NCI-H510A (cell line): ENCODE measurements around the gene FCHSD2.
A peak's percentile ranks its signal among the peaks of the same experiment; 100 is the strongest.
"Not testable (repeated sequence)": the region's sequence is repeated elsewhere in the genome, so short reads cannot be mapped to it uniquely, and the experiment has no call there.

Experiments
- DNase-seq: peaks from one replicate; lab custom pipeline; 2025; lab: John Stamatoyannopoulos, UW

The FCHSD2 gene

DNA sequence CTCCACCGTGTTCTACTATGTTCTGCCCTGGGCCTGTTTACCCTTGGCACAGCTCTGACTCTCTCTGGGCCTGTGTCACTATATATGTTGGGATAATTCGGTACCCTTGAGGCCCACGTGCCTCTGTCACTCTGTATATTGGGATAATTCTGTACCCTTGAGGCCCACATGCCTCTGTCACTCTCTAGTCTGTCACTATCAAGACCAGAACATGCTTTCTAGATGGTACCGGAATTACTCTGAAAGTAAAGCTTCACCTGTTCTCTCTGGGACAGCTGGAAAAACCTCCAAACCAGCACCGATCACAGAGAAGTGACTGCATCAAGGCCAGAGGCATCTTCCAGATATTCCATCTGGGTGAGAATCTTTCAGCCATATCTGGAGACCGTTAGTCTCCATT is 9.3 kb upstream of the FCHSD2 start:
- no peak for DNase-seq

DNA sequence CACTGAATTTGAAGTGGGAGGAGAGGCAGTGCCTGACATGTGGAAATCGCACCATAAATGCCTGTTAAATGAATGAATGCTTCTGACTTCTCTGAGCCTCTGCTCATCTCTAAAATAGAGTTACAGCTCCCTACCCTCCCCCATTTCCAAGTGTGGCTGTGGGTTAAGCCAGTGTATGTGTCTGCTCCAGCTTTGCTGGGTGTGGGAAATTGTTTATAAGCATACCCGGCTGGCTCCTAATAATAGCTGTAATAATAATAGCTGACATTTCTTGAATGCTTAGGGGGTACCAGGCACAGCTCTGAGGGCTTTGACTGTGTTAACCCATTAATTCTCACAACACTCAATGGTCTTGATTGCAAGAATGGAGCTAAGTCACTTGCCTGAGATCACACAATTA is 7.0 kb upstream of the FCHSD2 start:
- no peak for DNase-seq

DNA sequence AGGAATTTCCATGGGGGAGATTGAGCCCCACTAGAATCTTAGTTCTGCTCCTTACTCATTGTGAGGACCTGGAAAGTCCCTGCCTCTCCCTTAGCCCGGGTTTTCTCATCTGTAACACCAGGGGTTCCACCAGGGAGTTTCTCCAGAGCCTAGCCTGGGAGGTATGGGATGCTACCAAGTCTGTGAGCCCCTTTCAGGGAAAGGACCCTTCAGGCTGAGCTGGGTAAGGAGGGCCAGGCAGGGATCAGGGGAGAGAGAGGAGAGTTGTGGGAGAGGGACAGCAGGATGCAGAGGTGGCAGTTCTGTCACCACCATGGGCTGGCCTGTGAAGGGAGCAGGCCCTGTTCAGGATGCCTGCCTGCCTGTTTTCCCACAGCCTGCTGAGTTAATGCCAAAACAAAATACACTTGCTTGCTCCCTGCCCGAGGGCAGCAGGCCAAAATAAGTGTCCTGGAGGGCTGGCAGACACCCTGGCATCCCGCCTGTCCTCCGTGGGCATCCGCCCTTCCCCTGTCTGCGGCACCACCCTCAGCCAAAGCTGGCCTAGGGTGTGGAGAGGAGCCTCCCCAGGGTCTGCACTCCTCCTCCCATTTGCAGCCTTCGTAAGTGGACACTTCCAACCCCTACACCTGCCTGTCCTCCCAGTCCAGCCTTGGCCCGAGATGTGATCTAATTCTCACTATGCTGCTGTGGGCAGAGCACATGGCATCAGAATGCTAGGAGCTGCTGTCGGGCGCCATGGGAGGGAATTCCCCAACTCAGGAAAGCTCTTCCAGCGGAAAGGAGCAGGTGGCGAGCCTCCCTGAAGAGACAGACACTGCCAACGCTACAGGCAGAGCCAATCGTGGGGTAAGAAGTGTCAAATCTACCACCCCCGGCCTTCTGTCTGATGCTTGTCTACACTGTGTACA is 5.9 kb upstream of the FCHSD2 start:
- no peak for DNase-seq

DNA sequence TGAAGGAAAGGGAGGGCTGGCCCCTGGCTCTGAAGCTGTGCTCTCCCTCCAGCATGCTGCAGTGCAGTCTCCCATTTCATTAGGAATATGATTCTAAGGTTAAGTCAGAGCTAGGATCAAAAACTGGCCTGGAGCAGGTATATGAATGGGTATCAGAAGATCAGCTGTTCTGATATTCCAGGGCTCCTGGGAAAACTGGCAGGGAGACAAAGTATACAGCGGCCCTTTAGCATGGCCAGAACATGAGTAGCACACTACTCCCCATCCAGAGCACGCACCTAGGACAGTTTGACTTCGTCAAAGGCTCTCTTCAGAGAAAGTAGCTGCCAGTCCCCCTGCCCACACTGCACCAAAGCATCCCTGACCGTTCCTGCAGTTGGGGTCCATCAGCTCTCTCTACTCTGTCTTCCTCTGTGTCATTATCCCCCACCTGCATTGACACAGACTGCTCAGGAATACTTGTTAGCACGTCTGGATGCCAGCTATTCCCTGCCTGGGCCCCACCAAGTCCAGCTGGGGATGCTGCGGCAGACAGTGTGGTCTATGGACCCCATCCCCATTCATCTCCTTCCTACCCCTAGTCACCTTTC is 4.0 kb upstream of the FCHSD2 start:
- no peak for DNase-seq

DNA sequence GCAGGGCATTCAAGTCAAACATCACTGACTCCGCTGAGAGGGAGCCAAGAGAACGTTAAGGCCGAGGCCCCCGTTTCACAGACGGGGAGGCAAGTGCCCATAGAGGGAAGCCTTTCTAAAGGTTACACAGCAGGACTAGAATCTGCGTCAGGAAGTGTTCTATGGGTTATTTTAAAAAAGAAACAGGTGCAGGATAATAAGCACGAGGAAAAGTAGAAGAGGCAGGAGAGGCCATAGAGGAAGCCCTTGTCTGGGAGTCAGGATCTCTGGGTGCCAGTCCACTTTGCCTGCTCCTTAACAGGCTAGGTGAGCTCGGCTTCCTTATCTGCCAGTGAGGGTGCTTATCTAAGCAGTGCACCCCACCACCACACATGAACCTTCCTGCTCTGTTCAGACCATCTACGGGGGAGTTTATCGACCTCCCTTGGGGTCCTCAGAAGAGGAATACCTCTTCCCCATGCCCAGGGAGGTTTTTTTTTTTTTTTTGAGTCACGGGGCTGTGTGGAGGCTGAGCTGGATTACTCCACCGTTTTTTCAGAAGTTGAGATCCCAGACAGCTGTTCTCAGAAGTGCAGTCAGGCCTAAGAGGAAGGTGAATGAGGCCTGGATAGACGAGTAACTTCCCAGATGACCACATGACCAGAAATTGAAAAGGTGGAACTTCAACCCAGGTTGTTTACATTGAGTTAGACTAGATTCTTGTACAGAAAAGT is 1.2 kb upstream of the FCHSD2 start:
- peak; percentile 14 for DNase-seq

DNA sequence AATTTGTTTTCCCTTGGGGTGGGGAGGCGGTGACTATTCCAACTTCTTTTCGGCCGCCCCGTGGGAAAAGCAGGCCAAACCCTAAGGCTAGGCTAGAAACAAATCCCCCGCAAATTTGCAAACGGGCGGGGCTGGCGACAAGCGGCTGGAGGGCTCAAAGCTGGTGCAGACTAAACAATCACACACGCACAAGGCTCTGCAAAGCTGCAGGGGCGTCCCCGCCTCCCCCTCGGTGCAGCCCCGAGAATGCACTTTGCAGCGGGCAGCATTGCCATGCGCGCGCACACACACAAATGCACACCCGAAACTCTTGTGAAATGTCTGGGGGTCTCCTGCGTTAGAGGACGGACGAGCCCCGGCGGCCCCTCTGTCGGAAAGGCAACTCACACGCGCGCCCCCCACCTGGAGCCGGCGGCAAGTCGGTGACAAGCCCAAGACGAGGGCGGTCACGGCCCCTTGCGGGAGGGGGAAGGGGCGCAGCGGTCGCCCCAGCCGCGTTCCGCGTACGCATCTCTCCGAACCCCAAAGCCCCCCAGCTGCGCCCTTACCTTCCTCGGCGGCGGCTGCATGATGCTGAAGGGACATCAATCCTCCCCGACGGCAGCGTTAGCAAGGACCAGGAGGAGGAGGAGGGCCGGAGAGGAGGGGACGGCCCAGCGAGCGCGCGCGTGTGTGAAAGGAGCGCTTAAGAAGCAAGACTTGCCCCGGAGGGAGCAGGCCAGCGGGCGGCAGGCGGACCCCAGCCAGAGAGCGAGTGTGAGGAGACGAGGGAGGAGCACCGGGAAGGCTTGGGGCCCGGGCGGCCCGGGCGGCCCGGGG is 600 bp downstream of the FCHSD2 start:
- peak; percentile 86 for DNase-seq

DNA sequence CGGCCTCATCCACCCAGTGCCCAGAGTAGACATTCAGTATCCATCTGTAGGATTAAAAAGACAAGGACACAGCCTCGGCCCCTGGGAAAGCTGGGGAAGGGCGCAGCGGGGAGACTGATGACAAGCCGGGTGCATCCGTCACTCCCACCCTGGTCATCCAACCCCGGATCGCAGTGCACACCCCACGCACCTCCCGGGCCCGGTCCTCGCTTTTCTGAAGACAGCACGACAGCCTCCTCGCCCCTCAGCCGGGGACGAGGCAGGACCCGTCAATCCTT is 1.1 kb downstream of the FCHSD2 start:
- DNase-seq = no peak

DNA sequence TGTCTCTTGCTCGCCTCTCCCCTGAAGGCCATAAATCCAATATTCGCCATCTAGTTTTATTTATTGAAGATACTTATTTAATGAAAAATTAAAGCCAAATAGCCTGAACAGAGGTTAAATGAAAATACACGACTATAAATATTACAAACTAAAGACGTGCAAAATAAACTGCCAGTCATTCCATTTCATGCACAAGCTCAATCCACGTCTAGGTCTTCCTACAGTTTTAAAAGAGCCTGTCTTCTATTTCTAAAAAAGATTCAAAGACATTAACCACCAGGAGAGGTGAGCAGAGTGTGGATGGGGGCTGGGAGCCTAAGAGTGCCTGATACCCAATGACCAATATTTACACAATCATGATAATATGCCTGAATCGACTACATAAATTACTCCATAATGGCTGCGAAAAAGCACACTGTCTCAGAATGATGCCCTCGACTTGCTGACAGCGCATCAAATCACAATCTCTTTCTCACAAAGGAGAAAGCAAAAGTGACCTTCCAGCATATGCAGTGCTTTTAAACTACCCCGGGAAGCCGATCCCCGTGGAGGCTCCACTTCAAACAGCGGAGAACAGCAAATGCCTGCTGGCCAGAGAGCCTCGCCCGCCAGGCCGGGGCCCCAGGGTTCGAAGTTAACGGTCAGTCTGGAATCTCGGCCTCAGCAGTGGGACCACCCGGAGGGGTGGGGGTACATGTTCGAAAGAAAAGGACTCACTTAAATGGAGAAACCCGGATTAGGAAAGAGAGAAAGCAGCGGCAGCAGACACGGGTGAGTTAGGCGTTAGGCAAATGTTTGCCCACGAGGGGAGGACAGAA is 1.7 kb downstream of the FCHSD2 start:
- no peak for DNase-seq

DNA sequence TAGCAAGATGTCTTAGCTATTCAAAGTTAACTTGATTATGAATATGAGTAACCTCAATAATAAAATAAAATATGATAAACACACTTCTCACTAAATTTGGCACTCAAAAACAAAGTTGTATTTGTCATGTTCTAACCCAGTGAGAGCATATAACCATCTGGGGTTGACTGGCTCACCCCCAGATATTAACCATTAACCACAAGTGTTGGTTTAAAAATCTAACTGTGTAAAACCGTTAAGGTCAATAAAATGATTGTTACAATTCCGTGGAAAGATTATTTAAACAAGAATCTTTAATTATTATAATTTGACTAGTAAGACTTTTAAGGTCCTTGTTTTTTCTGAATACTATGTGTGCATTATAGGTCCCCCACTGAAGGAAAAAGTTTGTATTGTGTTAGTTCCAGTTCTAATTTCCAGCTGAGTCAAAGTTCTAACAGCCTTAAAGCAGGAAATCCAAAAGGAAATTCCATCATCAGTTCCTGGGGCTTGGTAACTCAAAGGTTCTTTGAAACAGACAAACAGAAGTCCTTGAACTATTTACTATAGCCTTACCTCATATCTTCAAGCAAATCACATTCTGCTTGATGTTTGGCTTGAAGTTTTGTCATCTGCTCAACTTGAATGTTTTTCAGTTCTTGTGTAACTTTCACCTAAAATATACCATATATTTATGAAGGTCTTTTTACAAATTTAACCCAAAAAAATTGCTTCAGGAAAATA is 2.5 kb downstream of the FCHSD2 start:
- no peak for DNase-seq

DNA sequence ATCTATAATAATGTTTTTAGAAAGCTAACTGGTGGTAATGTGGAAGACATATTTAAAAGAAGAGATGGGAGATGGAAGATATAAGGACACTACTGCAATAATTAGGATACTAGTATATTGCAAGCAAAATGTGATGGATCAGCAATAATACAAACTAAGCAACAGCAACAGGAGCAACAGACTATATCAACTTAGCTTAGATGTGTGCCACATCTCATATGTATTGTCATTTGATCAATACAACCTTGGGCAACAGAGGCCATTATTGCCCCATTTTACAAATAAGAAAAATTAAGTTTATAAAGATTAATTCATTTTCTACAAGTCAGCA is 4.2 kb downstream of the FCHSD2 start:
- no peak for DNase-seq

DNA sequence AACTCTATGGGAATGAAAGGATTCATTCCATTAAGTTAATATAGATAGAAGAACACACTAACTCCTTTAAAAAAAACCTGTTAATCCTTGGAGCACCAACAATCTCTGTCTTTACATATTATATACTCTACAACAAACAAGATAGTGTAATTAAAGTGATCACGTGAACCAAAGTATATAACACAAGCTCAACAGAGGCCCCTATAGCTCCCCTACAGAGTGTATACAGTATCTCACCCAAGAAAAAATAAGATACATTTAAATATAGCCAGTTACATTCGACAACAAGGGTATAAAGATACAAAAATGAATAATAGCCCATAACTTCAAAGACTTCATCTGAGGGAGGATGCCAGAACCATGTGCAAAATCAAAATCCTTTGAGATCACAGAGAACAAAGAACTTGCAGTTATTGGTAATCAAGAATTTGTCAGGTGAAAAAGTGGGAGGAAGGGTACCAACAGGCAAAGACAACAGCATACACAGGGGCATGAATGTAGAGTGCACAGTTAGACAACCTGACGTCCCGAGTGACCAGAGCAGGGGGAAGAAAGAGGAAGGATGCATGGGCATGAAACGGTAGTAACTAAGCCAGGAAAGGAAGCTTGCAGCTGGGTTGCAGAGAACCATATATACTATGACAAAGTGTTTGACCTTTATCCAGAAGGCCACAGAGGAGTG is 4.7 kb downstream of the FCHSD2 start:
- no peak for DNase-seq

DNA sequence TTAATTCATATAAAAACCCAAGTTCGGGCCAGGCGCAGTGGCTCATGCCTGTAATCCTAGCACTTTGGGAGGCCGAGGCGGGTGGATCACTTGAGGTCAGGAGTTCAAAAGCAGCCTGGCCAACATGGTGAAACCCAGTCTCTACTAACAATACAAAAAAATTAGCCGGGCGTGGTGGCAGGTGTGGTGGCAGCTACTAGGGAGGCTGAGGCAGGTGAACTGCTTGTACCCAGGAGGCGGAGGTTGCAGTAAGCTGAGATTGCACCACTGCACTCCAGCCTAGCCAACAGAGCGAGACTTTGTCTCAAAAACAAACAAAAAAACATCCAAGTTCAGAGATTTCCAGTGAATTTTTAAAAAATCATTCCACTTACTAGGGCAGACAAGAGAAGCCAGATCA is 5.4 kb downstream of the FCHSD2 start:
- DNase-seq = not testable (repeated sequence)

DNA sequence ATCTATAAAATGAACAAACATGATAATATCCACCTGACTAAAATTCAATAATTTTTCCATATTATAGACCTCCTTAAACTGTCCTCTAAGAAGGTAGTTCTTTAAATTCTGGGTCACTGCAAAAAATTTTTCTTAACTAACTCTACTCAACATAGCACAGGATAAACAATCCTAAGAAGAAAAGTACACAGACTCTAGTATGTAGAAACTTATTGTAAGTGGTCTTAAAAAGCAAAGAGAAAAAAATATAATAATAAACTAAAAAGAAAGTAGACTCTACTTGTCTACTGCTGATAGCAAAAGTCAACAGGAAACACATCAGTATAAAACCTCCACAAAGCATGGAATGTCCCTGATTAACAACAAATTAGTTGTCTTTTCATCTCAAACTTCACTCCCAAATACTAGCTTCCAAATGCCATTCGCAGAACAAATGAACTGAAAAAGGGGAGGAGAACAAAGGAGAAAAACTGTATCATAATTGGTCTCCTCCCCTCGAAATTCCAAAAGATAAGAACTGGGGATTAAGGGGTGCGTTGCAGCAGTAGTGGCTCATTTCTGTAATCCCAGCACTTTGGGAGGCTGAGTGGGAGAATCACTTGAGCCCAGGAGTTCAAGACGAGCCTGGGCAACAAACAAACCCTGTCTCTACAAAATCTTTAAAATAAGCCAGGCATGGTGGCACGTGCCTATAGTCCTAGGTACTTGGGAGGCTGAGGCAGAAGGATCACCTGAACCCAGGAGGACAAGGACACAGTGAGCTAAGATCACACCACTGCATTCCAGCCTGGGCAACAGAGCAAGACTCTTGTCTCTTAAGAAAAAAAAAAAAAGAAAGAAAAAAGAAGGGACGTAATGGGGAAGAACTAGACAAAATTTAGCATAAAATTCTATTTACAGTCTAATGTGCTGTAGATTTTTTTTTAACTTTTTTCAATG is 6.5 kb downstream of the FCHSD2 start:
- DNase-seq = no peak

DNA sequence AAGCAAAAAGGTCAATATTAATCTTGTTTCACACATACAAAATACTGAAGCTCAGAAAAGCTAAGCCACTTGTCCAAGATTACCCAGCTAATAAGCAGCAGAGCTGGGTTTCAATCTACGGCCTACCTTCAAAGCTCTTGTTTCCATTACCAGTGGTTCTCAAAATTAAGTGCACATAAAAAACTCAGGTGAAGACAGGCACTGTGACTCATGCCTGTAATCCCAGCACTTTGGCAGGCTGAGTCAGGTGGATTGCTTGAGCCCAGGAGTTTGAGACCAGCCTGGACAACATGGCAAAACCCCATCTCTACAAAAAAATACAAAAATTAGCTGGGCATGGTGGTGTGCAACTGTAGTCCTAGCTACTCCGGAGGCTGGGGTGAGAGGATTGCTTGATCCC is 9.8 kb downstream of the FCHSD2 start:
- not testable (repeated sequence) for DNase-seq

DNA sequence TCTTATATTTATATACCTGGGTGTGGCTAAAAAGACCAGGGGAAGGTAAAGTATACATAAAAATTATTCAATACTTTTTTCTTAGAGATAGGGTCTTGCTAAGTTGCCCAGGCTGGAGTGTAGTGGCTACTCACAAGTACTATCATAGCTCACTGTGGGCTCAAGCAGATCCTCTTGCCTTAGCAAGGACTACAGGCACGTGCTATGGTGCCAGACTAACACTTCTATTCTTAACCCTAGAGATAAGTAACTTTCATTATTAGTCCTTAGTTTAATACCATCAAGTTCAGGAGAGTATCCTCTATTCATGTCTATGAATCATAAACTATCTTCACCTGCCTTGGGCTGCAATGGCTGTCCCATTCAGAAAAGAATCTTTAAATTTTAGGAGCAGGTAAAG is 11.9 kb downstream of the FCHSD2 start:
- DNase-seq = no peak

DNA sequence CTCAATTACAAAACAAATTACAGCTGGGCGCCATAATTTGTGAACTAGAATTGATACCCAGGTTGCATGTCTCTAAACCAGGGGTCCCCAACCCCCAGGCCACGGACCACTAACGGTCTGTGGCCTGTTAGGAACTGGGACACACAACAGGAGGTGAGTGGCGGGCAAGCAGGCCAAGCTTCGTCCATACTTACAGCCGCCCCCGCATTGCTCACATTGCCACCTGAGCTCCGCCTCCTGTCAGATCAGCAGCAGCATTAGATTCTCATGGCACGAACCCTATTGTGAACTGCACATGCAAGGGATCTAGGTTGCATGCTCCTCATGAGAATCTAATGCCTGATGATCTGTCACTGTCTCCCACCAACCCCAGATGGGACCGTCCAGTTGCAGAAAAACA is 12.9 kb downstream of the FCHSD2 start:
- DNase-seq = no peak

DNA sequence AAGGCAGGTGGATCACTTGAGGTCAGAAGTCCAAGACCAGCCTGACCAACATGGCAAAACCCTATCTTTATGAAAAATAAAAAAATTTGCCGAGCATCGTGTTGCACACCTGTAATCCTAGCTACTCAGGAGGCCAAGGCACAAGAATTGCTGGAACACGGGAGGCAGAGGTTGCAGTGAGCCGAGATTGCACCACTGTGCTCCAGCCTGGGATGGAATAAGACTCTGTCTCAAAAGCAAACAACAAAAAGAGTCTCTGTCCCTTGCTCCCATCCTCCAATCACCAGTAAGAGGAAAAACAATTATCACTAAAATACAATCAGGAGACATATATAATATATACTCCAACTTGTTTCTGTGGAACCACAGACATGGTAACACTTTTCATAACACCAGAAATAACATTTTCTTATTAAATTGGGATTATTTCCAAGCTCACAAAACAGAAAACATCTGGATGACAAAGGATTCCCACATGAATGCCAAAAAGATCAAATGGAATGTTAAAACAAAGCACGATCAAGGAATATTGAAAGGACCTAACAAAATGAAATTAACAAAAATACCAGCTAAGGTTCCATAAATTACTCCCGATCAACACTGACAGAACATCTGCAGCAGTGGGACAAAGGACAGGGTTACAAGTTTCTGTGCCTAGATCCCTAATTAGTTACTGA is 15.2 kb downstream of the FCHSD2 start:
- no peak for DNase-seq

DNA sequence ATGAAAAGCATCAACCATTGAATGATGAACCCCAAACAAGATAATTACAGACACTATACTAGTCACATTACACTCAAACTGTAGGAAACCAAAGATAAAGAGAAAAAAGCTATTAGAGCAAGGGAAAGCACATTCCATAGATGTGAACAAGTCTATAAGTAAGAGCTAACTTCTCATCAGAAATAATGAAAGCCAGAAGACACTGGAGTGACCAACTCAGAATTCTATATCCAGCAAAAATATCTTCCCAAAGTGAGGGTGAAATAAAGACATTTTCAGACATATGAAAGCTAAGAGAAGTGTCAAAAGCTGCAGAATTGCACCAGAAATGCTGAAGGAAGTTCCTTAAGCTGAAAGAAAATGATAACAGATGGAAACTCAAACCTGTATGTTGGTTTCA is 17.3 kb downstream of the FCHSD2 start:
- no peak for DNase-seq

DNA sequence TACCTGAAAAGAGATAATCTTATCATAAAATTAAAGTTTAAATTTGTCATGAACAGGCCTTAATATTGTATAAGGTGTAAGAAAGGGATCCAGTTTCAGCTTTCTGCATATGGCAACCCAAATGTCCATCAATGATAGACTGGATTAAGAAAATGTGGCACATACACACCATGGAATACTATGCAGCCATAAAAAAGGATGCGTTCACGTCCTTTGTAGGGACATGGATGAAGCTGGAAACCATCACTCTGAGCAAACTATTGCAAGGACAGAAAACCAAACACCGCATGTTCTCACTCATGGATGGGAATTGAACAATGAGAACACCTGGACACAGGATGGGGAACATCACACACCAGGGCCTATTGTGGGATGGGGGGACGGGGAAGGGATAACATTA is 18.2 kb downstream of the FCHSD2 start:
- not testable (repeated sequence) for DNase-seq
